SK-N-SH (cell line): ENCODE results near the gene NEK7.

Experiments
- FOXM1 ChIP-seq: IDR thresholded peaks from 2 replicates; pipeline ENCODE4 v1.4.0; 2012; ENCODE audit warnings: low read depth, mild to moderate bottlenecking
- GABPA ChIP-seq: IDR thresholded peaks from 2 replicates; pipeline ENCODE4 v1.4.0; 2012; ENCODE audit warnings: low read depth, mild to moderate bottlenecking
- JUND ChIP-seq: IDR thresholded peaks from 2 replicates; pipeline ENCODE4 v1.4.0; 2012
- MXI1 ChIP-seq: IDR thresholded peaks from 2 replicates; pipeline ENCODE4 v1.6.1; 2012; ENCODE audit warnings: mild to moderate bottlenecking, low read depth, low read length, improper control_type of control experiment
- NFIC ChIP-seq: IDR thresholded peaks from 2 replicates; pipeline ENCODE4 v1.4.0; 2012; ENCODE audit warnings: borderline replicate concordance
- POLR2AphosphoS5 ChIP-seq: IDR thresholded peaks from 2 replicates; pipeline ENCODE4 v1.6.1; 2012; ENCODE audit warnings: low read depth, low read length
- RAD21 ChIP-seq: IDR thresholded peaks from 2 replicates; pipeline ENCODE4 v1.6.1; 2012; ENCODE audit warnings: mild to moderate bottlenecking, low read length
- SMC3 ChIP-seq: IDR thresholded peaks from 2 replicates; pipeline ENCODE4 v1.6.1; 2012; ENCODE audit warnings: low read depth, low read length, improper control_type of control experiment
- YY1 ChIP-seq: IDR thresholded peaks from 2 replicates; pipeline ENCODE4 v1.4.0; 2012; ENCODE audit warnings: low read depth, mild to moderate bottlenecking
- TF ChIP-seq, protein P1 (sequence below): fragments of 200-600 bp; sonication (generic); IDR thresholded peaks from 2 replicates; pipeline ENCODE4 v1.6.1; 2017; ENCODE audit warnings: antibody characterized with exemption, mild to moderate bottlenecking, moderate library complexity
- TF ChIP-seq, protein P2 (sequence below): fragments of 150-350 bp; IDR thresholded peaks from 2 replicates; pipeline ENCODE4 v1.6.1; 2017; ENCODE audit warnings: antibody characterized with exemption, low read length, low read depth, borderline replicate concordance

DNA sequence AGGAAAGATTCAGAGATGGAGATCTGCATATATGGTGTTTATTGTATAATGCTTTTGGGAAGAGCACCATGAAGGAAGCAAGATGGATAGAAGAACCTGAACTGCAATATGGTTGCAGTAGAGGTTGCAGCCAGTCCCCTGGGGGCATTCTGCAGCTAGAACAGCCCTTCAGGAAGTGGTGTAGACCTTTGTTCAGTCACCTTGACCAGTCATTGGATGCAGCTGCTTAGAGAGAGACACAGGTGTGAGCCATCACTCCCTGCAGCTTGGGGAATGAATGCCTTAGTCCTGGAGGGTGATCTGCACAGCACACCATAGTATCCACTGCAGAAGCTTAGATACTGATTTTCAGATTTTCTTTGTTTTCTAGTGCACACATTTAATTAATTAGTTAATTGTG, 42.3 kb downstream of the NEK7 start:
- TF ChIP-seq POLR2AphosphoS5 (no peak), SMC3 (no peak), YY1 (no peak), GABPA (no peak), RAD21 (no peak), FOXM1 (no peak), JUND (no peak), MXI1 (no peak), NFIC (no peak)
- TF ChIP-seq, protein P1, sequence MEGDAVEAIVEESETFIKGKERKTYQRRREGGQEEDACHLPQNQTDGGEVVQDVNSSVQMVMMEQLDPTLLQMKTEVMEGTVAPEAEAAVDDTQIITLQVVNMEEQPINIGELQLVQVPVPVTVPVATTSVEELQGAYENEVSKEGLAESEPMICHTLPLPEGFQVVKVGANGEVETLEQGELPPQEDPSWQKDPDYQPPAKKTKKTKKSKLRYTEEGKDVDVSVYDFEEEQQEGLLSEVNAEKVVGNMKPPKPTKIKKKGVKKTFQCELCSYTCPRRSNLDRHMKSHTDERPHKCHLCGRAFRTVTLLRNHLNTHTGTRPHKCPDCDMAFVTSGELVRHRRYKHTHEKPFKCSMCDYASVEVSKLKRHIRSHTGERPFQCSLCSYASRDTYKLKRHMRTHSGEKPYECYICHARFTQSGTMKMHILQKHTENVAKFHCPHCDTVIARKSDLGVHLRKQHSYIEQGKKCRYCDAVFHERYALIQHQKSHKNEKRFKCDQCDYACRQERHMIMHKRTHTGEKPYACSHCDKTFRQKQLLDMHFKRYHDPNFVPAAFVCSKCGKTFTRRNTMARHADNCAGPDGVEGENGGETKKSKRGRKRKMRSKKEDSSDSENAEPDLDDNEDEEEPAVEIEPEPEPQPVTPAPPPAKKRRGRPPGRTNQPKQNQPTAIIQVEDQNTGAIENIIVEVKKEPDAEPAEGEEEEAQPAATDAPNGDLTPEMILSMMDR: no peak
- TF ChIP-seq, protein P2, sequence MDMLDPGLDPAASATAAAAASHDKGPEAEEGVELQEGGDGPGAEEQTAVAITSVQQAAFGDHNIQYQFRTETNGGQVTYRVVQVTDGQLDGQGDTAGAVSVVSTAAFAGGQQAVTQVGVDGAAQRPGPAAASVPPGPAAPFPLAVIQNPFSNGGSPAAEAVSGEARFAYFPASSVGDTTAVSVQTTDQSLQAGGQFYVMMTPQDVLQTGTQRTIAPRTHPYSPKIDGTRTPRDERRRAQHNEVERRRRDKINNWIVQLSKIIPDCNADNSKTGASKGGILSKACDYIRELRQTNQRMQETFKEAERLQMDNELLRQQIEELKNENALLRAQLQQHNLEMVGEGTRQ: no peak
